Stimulated activated CD4-positive, alpha-beta T cell treated with anti-CD3 and anti-CD28 coated beads, TNF-alpha, amount 100 ng/mL, for 24 hours (primary cell): ENCODE results near the gene YWHAH.

Experiments
- DNase-seq, 3 experiments: peaks; one replicate each; pipeline ENCODE4 v3.0.0-alpha.2; 2020; ENCODE audit warnings: low read depth in 3 of 3

Gene YWHAH

DNA sequence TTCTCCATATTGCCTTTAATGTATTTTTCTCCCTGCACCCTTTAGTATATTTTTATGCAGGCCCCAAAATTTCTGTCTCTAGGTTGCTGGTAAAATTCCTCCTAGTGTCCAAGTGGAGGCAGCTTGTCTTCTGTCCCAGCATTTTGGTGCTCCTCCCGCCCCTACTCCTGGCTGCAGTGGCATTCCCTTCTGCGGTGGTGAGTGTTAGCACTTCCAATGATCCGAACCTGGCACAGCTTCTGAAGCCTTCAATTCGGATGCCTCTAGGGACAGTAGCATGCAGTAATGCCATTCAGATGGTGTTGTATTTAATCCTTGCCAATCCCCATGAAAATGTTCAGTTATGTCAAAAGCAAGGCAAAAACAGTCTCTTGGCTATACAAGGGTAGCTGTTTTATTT lies 5.9 kb downstream of the YWHAH start:
- DNase-seq = no peak

DNA sequence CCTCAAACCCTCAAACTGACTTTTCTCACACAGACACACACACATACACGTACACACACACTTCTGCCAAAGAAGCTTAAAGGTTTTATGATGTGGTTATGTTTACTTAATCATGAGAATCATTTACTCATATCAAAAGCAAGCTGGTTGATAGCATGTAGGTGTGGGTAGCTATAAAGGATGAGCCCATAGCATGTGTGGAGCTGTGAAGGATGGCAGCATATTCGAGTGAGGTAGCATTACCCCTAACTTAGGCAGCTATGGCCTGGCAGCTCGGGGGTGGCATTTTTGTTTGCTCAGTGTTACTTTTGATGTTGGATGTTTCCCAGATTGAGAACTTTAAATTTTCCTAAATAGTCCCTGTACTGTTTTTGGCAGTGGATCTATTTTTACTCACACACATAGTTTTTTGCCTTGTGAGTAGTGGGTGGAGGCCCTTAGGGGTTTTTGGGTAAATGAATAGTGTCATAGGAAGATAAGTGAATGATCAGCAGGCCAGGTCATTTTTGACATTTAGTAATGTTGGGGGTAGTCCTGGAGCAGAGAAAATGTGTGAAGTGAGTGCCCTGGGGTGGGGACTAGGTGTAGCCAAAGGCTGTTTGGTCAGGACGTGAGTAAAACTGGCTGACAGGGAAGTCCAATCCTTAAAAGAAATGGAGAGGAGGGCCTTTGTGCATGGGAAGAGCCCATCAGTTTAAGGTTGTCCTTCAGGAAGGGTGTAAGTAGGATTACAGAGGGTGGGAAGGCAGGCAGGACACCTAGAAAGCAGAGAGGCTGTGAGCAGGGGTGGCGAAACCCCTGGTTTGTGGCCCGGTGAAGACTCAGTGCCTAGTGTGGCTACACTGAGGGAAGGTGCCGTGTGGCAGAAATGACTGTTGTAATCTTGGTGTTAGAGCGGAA lies 7.1 kb downstream of the YWHAH start:
- no peak for DNase-seq

DNA sequence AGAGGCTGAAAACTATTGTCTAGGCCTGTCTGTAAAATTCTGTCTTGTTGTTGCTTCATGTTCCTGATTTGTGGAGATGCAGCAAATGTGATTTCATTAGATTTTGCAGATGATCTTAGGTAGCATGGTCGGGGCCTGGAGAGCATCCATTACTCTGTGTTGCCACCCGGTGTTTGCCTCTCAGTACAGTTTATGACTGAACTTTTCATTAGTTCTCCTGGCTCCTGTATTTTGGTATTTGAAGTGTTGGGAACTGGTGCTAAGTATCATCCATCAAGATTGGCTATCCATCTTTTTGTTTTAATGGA lies 7.7 kb downstream of the YWHAH start:
- no peak for DNase-seq

DNA sequence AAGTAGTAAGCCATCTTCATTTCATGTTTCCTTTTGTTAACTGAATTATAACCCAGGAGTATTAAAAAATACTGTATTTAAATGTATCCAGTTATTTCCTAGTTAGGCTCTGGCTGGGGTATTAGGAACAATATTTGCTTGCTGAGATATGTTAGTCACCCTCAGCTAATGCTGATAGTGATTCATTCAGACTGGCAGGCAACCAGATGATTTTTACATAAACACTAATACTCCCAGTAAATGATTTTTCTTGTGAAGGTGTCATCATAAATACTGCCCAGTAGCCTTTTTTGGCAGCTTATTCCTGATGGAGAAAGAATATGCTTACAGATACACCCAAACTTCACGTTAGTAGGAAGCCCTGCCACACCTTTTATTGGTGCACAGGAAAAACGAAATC lies 8.1 kb downstream of the YWHAH start:
- no peak for DNase-seq

DNA sequence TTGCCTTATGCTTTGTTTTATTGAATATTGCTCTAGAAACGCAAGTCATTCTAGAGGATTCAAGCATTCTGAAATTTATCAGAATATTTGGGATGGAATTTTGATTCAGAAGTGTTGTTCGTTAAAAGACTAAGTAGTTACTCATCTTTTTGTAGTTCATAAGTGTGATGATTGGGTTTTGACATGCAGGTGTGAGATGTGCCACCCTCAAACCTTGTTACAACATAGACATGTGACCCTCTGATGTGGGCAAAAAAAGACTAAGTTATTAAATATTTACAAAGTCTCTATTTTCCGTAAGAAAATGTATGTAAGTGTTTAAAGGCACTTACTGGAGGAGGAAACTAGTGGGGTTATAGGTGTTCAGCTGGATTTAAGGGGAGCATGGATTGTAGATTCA lies 8.9 kb downstream of the YWHAH start:
- no peak for DNase-seq

DNA sequence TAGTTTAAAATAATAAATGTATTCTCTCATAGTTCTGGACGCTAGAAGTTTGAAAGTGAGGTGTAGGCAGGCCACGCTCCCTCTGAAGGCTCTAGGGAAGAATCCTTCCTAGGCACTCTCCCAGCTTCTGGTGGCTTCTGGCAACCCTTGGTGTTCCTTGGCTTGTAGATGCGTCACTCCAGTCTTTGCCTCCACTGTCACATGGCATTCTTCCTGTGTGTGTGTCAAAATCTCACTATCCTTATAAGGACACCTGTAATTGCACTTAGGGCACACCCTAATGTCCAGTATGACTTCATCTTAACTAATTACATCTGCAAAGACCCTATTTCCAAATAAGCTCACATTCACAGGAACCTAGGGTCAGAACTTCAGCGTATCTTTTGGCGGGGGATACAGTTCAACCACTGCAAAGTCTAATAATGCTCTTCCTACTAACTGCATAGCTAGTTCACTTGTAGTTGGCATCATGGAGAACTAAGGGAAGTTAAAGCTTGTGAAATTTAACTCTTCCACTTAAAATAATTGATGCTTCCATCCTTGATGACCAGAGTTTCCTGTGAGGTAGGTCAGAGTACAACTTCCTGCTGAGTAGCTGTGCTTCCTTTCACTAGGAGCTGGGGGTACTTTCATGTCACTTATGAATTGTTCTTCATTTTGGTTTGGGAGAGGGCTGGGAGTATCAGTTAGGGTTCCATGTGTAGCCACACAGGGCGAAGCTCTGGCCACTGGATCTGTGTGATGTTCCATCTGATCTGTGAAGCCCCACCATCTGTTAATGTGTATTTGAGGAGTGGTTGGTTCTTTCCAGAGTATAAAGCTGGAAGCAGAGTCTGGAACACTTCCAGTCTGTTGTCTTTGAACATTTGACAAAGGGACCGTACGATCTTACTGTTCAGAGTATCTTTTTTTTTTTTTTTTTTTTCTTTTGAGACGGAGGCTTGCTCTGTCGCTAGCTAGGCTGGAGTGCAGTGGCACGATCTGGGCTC lies 10.5 kb downstream of the YWHAH start:
- DNase-seq = no peak

DNA sequence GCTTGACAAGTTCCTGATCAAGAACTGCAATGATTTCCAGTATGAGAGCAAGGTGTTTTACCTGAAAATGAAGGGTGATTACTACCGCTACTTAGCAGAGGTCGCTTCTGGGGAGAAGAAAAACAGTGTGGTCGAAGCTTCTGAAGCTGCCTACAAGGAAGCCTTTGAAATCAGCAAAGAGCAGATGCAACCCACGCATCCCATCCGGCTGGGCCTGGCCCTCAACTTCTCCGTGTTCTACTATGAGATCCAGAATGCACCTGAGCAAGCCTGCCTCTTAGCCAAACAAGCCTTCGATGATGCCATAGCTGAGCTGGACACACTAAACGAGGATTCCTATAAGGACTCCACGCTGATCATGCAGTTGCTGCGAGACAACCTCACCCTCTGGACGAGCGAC lies 12.0 kb downstream of the YWHAH start:
- no peak for DNase-seq

DNA sequence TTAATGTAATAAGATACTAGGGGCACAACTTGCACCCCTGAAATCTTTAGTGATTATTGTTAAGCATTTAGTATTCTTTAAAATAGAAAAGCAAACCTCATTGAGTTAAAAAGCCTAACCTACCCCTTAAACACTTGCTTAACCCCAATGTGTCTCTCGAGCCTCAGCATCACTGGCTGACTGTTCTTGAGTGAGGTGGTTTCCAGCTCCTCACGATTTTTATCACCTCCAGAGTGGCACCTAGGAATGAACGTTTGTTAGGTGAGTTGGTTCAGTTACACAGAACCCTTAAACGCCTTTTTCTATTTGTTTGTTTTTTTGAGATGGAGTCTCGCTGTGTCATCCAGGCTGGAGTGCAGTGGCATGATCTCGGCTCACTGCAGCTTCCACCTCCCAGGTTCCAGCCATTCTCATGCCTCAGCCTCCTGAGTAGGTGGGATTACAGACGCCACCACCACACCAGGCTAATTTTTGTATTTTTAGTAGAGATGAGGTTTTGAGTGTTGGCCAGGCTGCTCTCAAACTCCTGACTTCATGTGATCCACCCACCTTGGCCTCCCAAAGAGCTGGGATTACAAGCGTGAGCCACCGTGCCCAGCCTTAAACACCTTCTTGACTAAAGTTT lies 13.7 kb downstream of the YWHAH start:
- no peak for DNase-seq

DNA sequence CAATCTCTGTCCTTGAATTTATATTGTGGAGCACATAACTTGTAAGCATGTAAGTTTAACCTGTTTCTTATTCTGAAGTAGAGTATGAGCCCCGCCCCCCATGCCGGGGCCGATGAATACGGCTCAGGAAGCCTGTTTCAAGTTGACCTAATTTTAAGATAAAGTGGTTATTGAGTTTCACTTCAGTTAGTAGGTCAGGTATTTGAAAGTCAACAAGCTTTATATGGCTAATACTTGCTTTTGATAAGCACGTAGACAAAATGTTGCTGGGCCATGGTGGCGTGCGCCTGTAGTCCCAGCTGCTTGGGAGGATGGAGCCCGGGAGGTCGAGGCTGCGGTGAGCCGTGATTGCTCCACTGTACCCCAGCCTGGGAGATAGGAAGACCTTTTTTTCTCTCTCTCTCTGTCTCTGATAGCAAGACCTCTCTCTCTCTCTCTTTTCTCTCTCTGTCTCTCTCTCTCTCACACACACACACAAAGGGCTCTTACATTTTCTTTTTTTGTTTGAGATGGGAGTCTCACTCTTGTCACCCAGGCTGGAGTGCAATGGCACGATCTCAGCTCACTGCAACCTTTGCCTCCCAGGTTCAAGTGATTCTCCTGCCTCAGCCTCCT lies 14.4 kb downstream of the YWHAH start:
- no peak for DNase-seq

DNA sequence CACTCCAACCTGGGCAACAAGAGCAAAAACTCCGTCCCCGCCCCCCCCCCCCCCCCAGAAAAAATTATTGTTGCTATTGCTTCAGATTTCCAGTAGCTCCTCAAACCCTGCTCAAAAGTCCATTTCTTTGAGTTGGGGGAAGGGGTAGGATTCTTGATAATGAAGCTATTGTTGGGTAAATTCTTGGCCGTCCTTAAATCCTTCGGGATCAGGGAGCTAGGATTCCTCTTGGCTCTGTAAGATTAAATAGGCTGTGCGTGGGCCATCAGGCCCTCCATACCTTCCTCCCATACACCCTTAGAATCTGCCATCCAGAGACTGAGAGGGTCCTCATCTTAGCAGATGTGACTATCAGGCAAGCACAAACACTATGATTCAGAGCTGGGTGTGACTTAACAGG lies 16.4 kb downstream of the YWHAH start:
- DNase-seq = no peak

DNA sequence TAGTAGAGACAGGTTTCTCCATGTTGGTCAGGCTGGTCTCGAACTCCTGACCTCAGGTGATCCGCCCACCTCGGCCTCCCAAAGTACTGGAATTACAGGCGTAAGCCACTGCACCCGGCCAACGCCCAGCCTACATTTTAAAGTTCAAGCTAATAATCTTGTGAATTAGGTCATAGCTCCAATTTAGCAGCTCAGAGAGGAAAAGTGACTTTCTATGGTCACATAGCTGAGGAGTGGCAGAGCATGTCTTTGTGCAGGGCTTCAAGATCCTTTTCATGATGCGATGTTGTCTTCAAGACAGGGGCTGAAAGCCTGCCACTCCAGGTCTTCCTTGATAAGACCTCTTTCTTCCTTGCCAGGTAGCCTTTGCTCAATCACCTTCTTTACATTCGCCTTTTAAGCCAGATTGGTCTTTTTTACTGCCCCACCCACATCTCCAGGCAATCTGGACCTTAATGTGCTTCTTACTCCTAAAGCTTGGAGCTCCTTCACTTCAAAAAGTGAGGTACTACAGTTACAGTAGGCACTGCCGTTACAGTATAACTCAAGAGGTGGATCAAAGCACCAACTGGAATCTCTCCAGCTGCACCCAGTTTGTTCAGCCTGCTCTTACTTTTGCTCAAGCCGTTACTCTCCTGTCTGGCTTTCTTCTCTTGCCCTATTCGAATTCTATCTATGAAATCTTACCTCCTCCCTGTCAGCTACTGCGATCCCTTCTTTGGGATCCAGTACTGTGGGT lies 18.2 kb downstream of the YWHAH start:
- no peak for DNase-seq

DNA sequence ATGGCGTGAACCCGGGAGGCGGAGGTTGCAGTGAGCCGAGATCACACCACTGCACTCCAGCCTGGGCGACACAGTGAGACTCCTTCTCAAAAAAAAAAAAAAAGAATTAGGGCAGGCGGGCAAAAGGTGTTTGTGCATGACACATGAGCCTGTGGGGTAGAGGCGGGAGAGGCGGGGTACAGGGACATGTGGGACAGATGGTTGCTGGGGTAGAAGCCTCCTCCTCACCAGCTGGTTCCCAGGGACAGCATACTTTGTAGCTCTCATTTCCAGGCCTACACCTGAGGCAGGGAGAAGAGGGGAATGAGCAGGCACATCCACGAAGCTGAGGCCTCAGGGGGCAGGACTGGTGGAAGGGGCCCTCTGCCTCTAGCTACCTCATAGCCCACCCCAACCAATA lies 23.7 kb downstream of the YWHAH start:
- no peak for DNase-seq

DNA sequence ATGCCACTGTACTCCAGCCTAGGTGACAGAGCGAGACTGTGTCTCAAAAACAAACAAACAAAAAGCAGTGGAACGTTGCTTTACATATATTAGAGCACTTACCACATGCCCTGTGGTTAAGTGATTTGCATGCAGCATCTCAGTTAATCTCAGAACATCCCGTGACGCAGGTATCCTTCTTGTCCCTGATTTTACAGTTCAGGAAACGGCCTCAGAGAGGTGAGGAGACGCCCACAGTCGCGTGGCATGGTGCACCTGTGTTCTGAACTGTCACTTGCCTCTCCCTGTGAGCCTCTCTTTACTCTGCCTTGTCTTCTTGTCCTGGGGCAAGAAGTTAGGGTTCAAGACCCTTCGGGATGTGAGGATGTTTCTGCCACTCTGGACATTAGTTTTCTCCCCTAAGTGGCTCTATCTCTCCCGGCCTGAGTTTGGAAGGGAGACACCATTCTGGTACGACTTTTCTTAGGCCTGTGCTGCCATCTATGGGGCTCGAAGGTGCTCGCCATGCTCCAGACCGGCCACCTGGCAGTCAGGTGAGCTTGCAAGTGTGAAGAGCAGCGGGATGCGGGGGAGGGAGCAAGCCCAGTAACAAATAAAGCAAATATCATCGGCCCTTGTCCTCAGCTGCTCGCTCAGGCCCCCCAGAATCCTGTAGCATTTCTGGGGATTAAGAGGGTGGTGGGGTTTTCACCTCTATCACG lies 25.6 kb downstream of the YWHAH start:
- DNase-seq = peak; percentile 22 to 58 (median 50)

DNA sequence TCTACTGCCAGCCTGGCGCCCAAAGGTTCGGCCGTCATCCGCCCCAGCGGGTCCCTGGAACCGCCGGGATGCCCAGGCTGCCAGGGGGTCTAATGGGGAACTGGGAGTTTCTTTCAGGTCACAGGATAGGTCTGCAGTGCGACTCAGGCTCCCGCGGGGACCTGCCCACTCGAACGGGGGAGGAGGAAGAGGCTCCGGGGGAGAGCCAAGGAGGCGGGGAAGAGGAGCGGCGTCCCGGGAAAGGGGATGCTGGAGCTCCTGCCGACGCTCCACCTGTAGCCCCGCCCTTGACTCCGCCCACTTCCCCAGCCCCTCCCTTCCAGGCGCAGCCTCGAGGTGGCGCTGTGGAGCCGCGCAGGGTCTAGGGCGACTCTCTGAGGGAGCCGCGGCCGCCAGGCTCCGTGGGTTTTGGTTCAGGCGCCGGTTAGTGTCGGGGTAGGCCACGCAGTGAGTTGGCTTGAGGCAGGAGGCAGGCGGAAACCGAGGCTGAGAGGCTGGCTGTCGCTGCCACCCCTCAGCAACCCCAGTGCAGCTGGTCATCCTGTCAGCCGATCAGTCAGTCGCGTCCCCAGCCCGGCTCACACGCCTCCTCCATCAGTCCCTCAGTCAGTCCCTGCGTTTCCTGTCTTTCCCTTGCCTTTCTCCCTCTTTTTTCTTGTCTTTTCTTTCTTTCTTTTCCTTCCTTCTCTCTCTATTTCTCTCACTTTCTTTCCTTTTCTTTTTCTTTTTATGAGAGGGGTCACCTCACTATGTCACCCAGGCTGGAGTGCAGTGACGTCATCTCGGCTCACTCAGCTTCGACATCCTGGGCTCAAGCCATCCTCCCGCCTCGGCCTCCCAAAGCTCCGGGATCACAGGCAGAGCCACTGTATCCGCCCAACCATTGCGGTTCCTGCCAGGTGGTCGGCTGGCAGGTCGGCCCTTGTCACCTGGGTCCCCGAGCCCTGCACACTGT lies 26.4 kb downstream of the YWHAH start:
- DNase-seq = peak; percentile 70 to 81 (median 75)

DNA sequence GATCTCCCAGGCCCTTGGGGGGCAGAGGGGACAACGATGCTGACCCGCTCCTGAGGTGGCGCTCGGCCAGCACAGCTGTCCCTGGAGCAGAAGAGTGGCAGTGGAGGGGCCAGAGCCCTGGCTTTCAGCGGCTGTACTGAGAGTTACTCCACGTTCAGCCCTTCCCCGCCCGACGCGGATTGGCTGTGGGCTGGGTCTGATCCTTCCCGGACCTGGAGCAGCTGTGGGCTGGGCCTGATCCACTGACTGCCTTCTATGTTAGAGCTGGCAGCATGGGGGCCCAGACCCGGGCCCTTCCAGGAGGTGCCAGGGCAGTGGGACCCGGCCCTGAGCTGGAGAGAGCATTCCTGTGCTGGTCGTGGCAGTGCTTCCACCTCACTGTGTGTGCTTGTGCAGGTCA lies 27.8 kb downstream of the YWHAH start:
- no peak for DNase-seq

DNA sequence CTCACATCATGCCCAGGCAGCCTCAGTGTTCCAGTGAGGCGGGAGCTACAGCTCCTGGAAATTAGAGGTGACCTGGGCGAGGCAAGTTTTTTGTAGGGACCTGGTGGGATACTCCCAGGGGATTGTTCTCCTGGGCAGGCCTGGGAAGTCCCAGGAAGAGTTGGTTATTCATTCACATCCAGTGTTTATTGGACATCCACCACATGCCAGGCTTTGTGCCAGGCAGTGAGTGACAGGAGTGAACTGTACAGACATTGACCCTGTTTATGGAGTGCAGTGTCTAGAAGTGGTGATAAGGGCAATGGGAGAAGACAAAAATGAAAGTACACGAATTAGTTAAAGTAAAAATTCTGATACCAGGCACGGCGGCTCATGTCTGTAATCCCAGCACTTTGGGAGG lies 29.4 kb downstream of the YWHAH start:
- no peak for DNase-seq

DNA sequence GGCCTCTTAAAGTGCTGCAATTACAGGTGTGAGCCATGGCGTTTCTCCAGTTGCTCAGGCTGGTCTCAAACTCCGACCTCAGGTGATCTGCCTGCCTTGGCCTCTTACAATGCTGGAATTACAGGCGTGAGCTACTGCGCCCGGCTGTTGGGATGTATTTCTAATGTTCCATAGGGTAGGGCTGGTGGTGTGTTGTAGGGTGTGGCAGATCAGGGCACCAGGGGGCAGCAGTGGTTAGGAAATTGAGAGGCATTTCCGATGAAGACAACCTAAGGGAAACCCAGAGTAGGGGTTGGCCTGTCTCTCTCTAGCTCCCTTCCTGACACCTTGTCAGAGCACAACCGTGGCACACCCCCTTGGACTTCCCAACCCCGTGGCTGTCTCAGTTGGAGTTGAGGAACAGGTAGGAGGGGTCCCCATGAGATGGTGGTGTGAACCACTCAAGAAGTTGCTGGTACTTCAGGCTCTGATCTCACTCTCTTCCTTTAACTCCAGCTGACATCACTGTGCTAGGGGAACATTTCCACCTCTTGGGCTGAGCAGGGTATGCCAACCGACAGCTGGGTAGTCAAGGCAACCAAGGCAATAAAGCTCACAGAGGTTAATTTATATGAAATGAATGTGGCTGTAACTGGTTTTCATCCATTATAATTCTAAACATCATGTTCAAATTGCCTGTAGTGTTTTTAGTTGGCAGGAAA lies 33.0 kb downstream of the YWHAH start:
- peak; percentile 65 to 82 (median 67) for DNase-seq

DNA sequence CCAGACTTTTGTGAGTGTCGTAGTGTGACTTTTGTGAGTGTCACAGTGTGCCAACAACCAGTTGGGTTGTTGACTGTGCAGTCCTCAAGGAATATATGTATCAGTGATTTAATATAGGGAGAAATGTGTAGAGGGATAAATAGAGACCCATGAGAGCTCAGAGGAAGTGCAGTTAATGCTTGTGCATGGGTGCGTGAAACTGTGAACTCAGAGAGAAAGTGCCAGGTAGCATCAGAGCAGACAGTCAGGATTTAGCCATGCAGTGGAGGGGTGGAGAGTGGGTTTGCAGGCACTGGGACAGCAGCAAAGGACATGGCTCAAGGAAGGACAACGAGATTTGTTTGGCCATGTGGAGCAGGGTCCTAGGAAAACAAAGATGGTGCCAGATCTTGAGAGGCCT lies 33.6 kb downstream of the YWHAH start:
- no peak for DNase-seq

DNA sequence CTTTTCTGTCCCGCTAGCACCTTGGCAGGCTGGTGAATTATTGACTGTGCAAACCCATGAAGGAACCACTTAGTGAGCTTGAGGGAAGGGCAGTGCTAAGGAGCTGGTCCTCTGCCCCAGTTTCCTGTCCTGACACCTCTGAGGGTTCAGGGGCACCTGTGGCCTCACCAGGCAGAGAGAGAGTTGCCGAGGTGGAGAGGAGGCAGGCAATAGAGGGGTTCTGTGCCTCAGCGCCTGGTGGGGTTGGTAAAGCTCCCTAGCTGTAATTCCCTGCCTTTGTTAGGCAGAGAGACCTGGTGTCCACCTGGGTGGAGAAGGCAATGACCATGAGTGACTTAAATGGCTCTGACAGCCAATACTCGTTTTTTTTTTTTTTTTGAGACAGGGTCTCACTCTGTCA lies 36.3 kb downstream of the YWHAH start:
- no peak for DNase-seq
